BLaER1 (cell line): Measurements from ENCODE around the gene LSM10.
A peak's percentile ranks its signal among the peaks of the same experiment; 100 is the strongest.

Source experiments
- H3K27ac ChIP-seq: shearing (Covaris generic); formaldehyde crosslinking; 2 replicates; pipeline ENCODE4 v1.8.1; 2022
- H3K27me3 ChIP-seq: shearing (Covaris generic); formaldehyde crosslinking; 2 replicates; pipeline ENCODE4 v1.8.1; 2022
- H3K36me3 ChIP-seq: shearing (Covaris generic); formaldehyde crosslinking; 2 replicates; pipeline ENCODE4 v1.8.1; 2022
- H3K4me1 ChIP-seq: shearing (Covaris generic); formaldehyde crosslinking; 2 replicates; pipeline ENCODE4 v1.8.1; 2022
- H3K4me2 ChIP-seq: shearing (Covaris generic); formaldehyde crosslinking; 2 replicates; pipeline ENCODE4 v1.8.1; 2022
- H3K4me3 ChIP-seq: shearing (Covaris generic); formaldehyde crosslinking; 2 replicates; pipeline ENCODE4 v1.8.1; 2022
- H3K9ac ChIP-seq: shearing (Covaris generic); formaldehyde crosslinking; 2 replicates; pipeline ENCODE4 v1.8.1; 2022
- H3K9me3 ChIP-seq: shearing (Covaris generic); formaldehyde crosslinking; 2 replicates; pipeline ENCODE4 v1.8.1; 2022
- H4K20me1 ChIP-seq: shearing (Covaris generic); formaldehyde crosslinking; 2 replicates; pipeline ENCODE4 v1.8.1; 2022
- Cebpa-rat ChIP-seq: shearing (Covaris generic); IDR thresholded peaks from 2 replicates; pipeline ENCODE4 v1.8.1; 2022

Gene LSM10

DNA sequence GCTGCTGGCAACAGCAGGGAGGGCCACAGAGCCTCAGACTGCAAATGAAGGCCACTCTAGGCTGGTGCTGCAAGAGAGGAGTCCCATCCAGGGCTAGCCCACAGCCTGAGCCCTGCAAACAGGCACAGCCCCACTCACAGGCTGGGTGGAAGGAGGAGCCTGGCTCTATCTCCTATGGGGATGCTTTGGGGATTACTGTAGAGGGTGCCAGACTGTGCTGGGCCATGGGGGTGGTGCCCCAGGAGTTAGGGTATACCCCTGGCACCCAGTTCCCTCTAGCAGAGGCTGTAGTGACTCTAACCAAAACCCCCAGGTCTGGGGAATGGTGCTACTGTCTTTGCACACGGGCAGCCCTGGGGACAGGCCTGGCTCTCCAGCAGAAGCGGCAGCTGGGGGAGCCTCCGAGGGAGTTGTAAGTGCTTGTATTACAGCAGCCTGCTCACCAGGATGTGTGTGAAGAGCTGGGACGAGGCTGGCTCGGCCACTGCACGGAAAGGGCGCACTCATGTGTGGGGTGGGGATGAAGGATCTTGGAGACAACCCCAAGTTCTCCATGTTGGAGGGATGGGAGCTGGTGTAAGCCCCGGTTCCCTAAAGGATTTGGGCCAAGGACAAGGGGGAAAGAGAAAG lies 50.9 kb downstream of the LSM10 start:
- peaks cover 48% of the 10 kb centered on the region for H3K4me1 ChIP-seq
- H3K4me2 ChIP-seq = no peak overlapping the region
- no peaks in the 10 kb centered on the region for H3K9me3 ChIP-seq
- no peaks in the 10 kb centered on the region for H3K27me3 ChIP-seq
- peaks cover 55% of the 10 kb centered on the region for H3K36me3 ChIP-seq
- peak overlapping the region; percentile 20; the same call in 1 of the 2 replicates for H3K27ac ChIP-seq
- H3K9ac ChIP-seq = 0 out of 2 replicates have a peak overlapping the region, but pooled peaks have one; percentile 8
- no peak for TF ChIP-seq Cebpa-rat
- H4K20me1 ChIP-seq = peaks cover 14% of the 10 kb centered on the region; the same call in 1 of the 2 replicates
- H3K4me3 ChIP-seq = no peak overlapping the region

DNA sequence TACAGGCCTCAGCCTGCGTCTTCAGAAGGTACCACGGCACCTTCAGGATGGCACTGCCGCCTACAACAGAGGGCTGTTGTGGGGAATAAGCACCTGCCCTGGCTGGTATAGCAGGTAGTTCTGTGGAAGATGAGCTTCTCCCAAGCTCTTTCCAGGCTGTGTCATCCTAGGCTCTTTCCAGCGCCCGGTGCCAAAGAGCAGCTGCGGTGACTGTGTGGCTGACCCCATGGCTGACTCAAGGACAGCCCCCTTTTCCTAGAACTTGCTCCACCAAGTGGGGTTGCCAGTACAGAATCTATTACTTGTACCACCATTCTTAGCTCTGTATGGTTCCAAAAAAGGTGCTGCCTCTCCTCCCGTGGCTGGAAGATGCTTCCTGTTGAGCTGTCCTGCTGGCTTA lies 52.4 kb downstream of the LSM10 start:
- Histone ChIP-seq H3K4me2 (no peak overlapping the region), H3K36me3 (peaks cover 59% of the 10 kb centered on the region), H3K27ac (no peak overlapping the region), H3K27me3 (no peaks in the 10 kb centered on the region), H3K4me1 (peaks cover 44% of the 10 kb centered on the region), H3K9me3 (no peaks in the 10 kb centered on the region), H3K9ac (no peak overlapping the region), H4K20me1 (no peaks in the 10 kb centered on the region), H3K4me3 (no peak overlapping the region)
- TF ChIP-seq Cebpa-rat = no peak

DNA sequence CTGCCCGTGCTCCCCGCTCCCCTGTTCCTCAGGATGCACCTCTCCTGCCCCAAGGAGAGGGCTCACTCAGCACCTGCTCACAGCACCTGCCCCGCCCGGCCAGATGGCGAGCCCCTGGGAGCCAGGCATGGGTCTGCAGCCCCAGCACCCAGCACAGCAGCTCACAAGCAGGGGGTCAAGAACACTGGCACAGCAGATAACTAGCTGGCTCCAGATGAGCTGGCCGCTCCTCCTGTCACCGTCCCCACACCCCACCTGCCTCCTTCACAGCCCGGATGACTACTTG lies 53.4 kb downstream of the LSM10 start:
- Histone ChIP-seq H4K20me1 (no peaks in the 10 kb centered on the region), H3K36me3 (peaks cover 55% of the 10 kb centered on the region), H3K4me1 (peaks cover 44% of the 10 kb centered on the region), H3K4me2 (no peak overlapping the region), H3K9ac (no peak overlapping the region), H3K9me3 (no peaks in the 10 kb centered on the region), H3K4me3 (no peak overlapping the region), H3K27ac (no peak overlapping the region), H3K27me3 (no peaks in the 10 kb centered on the region)
- TF ChIP-seq Cebpa-rat = no peak

DNA sequence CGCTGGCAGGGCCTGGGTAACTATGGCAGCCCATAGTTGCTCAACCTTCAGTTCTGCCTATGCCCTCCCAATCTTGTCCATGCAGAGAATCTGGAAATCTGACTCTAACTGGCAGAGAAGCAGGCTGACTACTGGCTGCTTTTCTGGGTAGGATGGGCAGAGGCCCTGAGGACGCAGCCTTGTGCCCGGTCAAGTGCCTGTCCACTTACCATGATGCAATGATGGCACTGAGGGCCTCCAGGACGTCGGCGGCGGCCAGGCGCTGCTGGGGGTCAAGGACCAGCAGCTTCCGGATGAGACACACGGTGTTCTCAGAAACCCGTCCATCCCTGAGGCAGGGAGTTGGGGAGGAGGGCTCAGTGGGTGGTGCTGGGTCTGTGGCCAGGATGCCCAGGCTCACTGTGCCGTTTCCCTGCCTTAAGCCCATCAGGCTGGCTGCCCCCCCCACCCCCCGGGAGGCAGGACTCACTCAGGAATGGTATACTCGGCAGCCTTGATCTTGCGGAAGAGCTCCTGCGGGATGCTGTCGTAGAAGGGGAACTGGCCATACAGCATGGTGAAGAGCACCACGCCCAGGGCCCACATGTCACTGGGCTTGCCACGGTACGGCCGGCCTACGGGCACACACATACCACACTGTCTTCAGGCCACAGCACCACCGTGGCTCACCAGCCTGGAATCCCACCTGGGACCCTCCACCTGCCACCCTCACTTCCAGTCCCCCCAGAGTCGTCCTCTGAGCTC lies 53.9 kb downstream of the LSM10 start:
- H3K4me3 ChIP-seq = no peak overlapping the region
- H3K27ac ChIP-seq = no peak overlapping the region
- H3K4me2 ChIP-seq = no peak overlapping the region
- H3K9ac ChIP-seq = no peak overlapping the region
- TF ChIP-seq Cebpa-rat = no peak
- H3K4me1 ChIP-seq = peaks cover 45% of the 10 kb centered on the region
- H4K20me1 ChIP-seq = no peaks in the 10 kb centered on the region
- no peaks in the 10 kb centered on the region for H3K27me3 ChIP-seq
- no peaks in the 10 kb centered on the region for H3K9me3 ChIP-seq
- peaks cover 52% of the 10 kb centered on the region for H3K36me3 ChIP-seq
